ENCODE data around the gene ARID1B. TPM values are rescaled to one million over a fixed set of nuclear protein-coding genes. Genes with fewer than 3 reads are reported as not detected.

Gene ARID1B
- polyA plus RNA-seq, 1 donor, result 48.5 TPM

GRCh38 chr6:156851454-156851921 is 74.3 kb downstream of the ARID1B start:
- no peaks in the 10 kb centered on the region for H3K27me3 ChIP-seq (ENCODE audit: control insufficient read depth, insufficient read depth, low read length)
- 100% methylated on average over 3 of the region's 3 CpGs for WGBS (ENCODE audit: insufficient coverage, low lambda C conversion rate)
- H3K27ac ChIP-seq (ENCODE audit: low read length), result no peak overlapping the region
- H3K4me3 ChIP-seq (ENCODE audit: low read length), result no peak overlapping the region
- H3K36me3 ChIP-seq (ENCODE audit: control insufficient read depth, insufficient read depth, low read length), result no peaks in the 10 kb centered on the region
- no peak for DNase-seq
- H3K4me1 ChIP-seq (ENCODE audit: control insufficient read depth, insufficient read depth, low read length), result peaks cover 10% of the 10 kb centered on the region
- no peaks in the 10 kb centered on the region for H3K9me3 ChIP-seq (ENCODE audit: control insufficient read depth, low read depth, low read length)

GRCh38 chr6:156852147-156852857 is 75.1 kb downstream of the ARID1B start:
- no peaks in the 10 kb centered on the region for H3K36me3 ChIP-seq (ENCODE audit: control insufficient read depth, insufficient read depth, low read length)

DNA sequence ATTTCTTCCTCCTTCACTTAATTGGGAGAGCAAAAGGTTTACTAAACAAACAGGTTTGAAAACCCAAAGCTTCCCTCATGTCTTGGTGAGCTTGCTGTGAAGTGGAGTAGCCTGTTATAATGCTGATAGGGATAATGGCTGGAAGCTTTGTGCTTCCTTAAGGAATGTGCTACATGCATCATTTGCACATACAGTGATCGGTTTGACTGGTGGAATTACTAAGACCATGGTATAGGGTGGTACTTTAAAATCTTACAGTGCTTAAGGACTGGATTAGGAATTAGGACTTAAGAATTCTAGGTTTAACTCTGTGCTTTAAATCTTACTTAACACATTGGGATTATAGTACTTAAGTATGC is 75.7 kb downstream of the ARID1B start:
- Histone ChIP-seq H3K27me3 (ENCODE audit: control insufficient read depth, insufficient read depth, low read length) (no peaks in the 10 kb centered on the region), H3K4me1 (ENCODE audit: control insufficient read depth, insufficient read depth, low read length) (peaks cover 2% of the 10 kb centered on the region), H3K27ac (ENCODE audit: low read length) (no peak overlapping the region), H3K4me3 (ENCODE audit: low read length) (no peak overlapping the region), H3K36me3 (ENCODE audit: control insufficient read depth, insufficient read depth, low read length) (no peaks in the 10 kb centered on the region), H3K9me3 (ENCODE audit: control insufficient read depth, low read depth, low read length) (no peaks in the 10 kb centered on the region)
- no peak for DNase-seq
- no CpG with 5 or more reads among the region's 1 CpG for WGBS (ENCODE audit: insufficient coverage, low lambda C conversion rate)

More at GRCh38 chr6:156852147-156852857, 75.1 kb downstream of the ARID1B start:
- DNase-seq, result no peak
- Histone ChIP-seq H3K9me3 (ENCODE audit: control insufficient read depth, low read depth, low read length) (no peaks in the 10 kb centered on the region), H3K27ac (ENCODE audit: low read length) (no peak overlapping the region), H3K4me3 (ENCODE audit: low read length) (no peak overlapping the region), H3K4me1 (ENCODE audit: control insufficient read depth, insufficient read depth, low read length) (peaks cover 7% of the 10 kb centered on the region), H3K27me3 (ENCODE audit: control insufficient read depth, insufficient read depth, low read length) (no peaks in the 10 kb centered on the region)
- 93% methylated on average over 2 of the region's 9 CpGs for WGBS (ENCODE audit: insufficient coverage, low lambda C conversion rate)

GRCh38 chr6:156853733-156854132 is 76.6 kb downstream of the ARID1B start:
- Histone ChIP-seq H3K9me3 (ENCODE audit: control insufficient read depth, low read depth, low read length) (no peaks in the 10 kb centered on the region), H3K4me3 (ENCODE audit: low read length) (no peak overlapping the region), H3K27ac (ENCODE audit: low read length) (no peak overlapping the region), H3K27me3 (ENCODE audit: control insufficient read depth, insufficient read depth, low read length) (no peaks in the 10 kb centered on the region), H3K36me3 (ENCODE audit: control insufficient read depth, insufficient read depth, low read length) (no peaks in the 10 kb centered on the region), H3K4me1 (ENCODE audit: control insufficient read depth, insufficient read depth, low read length) (no peaks in the 10 kb centered on the region)
- no peak for DNase-seq
- 78% methylated on average over 1 of the region's 5 CpGs for WGBS (ENCODE audit: insufficient coverage, low lambda C conversion rate)

GRCh38 chr6:156854466-156855161 is 77.4 kb downstream of the ARID1B start:
- no peak for DNase-seq
- Histone ChIP-seq H3K4me1 (ENCODE audit: control insufficient read depth, insufficient read depth, low read length) (no peaks in the 10 kb centered on the region), H3K27ac (ENCODE audit: low read length) (no peak overlapping the region), H3K4me3 (ENCODE audit: low read length) (no peak overlapping the region), H3K27me3 (ENCODE audit: control insufficient read depth, insufficient read depth, low read length) (no peaks in the 10 kb centered on the region), H3K9me3 (ENCODE audit: control insufficient read depth, low read depth, low read length) (no peaks in the 10 kb centered on the region), H3K36me3 (ENCODE audit: control insufficient read depth, insufficient read depth, low read length) (no peaks in the 10 kb centered on the region)
- 100% methylated on average over 2 of the region's 10 CpGs for WGBS (ENCODE audit: insufficient coverage, low lambda C conversion rate)

DNA sequence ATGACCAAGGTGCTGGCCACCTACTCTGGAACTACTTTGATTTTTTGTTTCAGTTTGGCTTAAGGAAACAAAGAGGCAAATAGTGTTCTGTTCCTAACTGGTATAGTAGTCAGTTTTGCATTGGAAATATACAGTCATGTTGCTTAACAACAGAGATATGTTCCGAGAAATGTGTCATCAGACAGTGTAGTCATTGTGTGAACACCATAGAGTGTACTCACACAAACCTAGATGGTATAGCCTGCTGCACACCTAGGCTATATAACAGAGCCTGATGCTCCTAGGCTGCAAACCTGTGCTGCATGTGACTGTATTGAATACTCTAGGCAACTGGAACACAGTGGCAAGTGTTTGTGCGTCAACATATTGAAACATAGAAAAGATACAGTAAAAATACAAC is 80.4 kb downstream of the ARID1B start:
- H3K36me3 ChIP-seq (ENCODE audit: control insufficient read depth, insufficient read depth, low read length), result no peaks in the 10 kb centered on the region
- no peak for DNase-seq
- H3K4me3 ChIP-seq (ENCODE audit: low read length), result no peak overlapping the region
- H3K4me1 ChIP-seq (ENCODE audit: control insufficient read depth, insufficient read depth, low read length), result no peaks in the 10 kb centered on the region
- no CpG with 5 or more reads among the region's 2 CpGs for WGBS (ENCODE audit: insufficient coverage, low lambda C conversion rate)
- H3K27me3 ChIP-seq (ENCODE audit: control insufficient read depth, insufficient read depth, low read length), result no peaks in the 10 kb centered on the region
- H3K27ac ChIP-seq (ENCODE audit: low read length), result no peak overlapping the region
- no peaks in the 10 kb centered on the region for H3K9me3 ChIP-seq (ENCODE audit: control insufficient read depth, low read depth, low read length)

GRCh38 chr6:156859686-156860085 is 82.5 kb downstream of the ARID1B start:
- H3K27ac ChIP-seq (ENCODE audit: low read length), result no peak overlapping the region
- no peaks in the 10 kb centered on the region for H3K4me1 ChIP-seq (ENCODE audit: control insufficient read depth, insufficient read depth, low read length)
- H3K9me3 ChIP-seq (ENCODE audit: control insufficient read depth, low read depth, low read length), result no peaks in the 10 kb centered on the region
- no peaks in the 10 kb centered on the region for H3K27me3 ChIP-seq (ENCODE audit: control insufficient read depth, insufficient read depth, low read length)
- no peak overlapping the region for H3K4me3 ChIP-seq (ENCODE audit: low read length)
- no peaks in the 10 kb centered on the region for H3K36me3 ChIP-seq (ENCODE audit: control insufficient read depth, insufficient read depth, low read length)
- no CpG with 5 or more reads among the region's 1 CpG for WGBS (ENCODE audit: insufficient coverage, low lambda C conversion rate)
- DNase-seq, result no peak

- Histone ChIP-seq H3K4me1 (ENCODE audit: control insufficient read depth, insufficient read depth, low read length) (no peaks in the 10 kb centered on the region), H3K27me3 (ENCODE audit: control insufficient read depth, insufficient read depth, low read length) (no peaks in the 10 kb centered on the region), H3K27ac (ENCODE audit: low read length) (no peak overlapping the region), H3K9me3 (ENCODE audit: control insufficient read depth, low read depth, low read length) (no peaks in the 10 kb centered on the region), H3K36me3 (ENCODE audit: control insufficient read depth, insufficient read depth, low read length) (no peaks in the 10 kb centered on the region), H3K4me3 (ENCODE audit: low read length) (no peak overlapping the region)
- DNase-seq, result no peak
- no CpG with 5 or more reads among the region's 7 CpGs for WGBS (ENCODE audit: insufficient coverage, low lambda C conversion rate)
These were observed 85.5 kb downstream of the ARID1B start for GRCh38 chr6:156862711-156863110.

DNA sequence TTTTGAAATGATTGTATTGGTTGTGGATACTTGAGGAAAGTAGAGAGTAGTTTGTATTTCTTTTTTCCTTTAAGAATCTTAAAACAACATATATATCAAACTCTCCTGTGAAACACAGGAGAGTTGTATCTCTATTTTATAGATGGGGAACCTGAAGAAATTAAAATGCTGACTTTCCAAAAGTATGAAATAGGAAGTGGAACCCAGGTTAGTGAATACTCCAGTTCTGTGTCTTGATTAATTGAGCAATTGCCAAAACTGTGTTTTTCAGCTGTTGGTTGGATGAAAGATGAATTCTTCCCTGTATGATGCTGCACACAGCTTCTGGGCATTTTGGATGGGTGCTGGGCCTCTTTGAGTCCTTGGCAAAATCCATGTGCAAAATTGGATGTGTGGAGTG is 86.3 kb downstream of the ARID1B start:
- no peaks in the 10 kb centered on the region for H3K9me3 ChIP-seq (ENCODE audit: control insufficient read depth, low read depth, low read length)
- DNase-seq, result no peak
- H3K4me1 ChIP-seq (ENCODE audit: control insufficient read depth, insufficient read depth, low read length), result no peaks in the 10 kb centered on the region
- no peak overlapping the region for H3K27ac ChIP-seq (ENCODE audit: low read length)
- H3K27me3 ChIP-seq (ENCODE audit: control insufficient read depth, insufficient read depth, low read length), result no peaks in the 10 kb centered on the region
- no peaks in the 10 kb centered on the region for H3K36me3 ChIP-seq (ENCODE audit: control insufficient read depth, insufficient read depth, low read length)
- no peak overlapping the region for H3K4me3 ChIP-seq (ENCODE audit: low read length)

DNA sequence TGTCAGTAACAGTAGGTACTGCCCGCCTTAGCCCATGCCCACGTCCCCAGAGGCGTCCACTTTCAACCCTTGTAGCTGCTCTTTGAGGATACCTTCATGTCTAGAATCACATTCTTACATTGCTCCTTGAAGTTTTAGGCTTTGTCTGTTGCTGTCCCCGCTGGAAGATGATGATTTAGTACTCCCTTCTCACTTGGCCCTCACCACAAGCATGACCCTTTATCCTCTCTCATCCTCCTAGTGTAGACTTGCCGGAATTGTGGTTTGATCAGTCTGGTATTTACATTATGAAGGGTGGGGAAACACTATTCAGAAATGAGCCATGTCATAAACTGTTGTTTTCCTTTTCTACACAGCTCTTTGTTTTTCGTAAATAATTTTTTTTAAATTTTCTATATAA is 87.4 kb downstream of the ARID1B start:
- Histone ChIP-seq H3K27me3 (ENCODE audit: control insufficient read depth, insufficient read depth, low read length) (no peaks in the 10 kb centered on the region), H3K4me1 (ENCODE audit: control insufficient read depth, insufficient read depth, low read length) (no peaks in the 10 kb centered on the region), H3K4me3 (ENCODE audit: low read length) (no peak overlapping the region), H3K9me3 (ENCODE audit: control insufficient read depth, low read depth, low read length) (no peaks in the 10 kb centered on the region), H3K27ac (ENCODE audit: low read length) (no peak overlapping the region), H3K36me3 (ENCODE audit: control insufficient read depth, insufficient read depth, low read length) (no peaks in the 10 kb centered on the region)
- 93% methylated on average over 3 of the region's 6 CpGs for WGBS (ENCODE audit: insufficient coverage, low lambda C conversion rate)
- DNase-seq, result no peak
